Measurements from ENCODE around the gene PTPRM.

PTPRM gene

GRCh38 chr18:7980656-7981055 lies 413.5 kb downstream of the PTPRM start:
- no peak for DNase-seq
- H3K4me2 ChIP-seq (ENCODE audit: low read depth, low read length): no peak overlapping the region
- no peak overlapping the region for H3K27ac ChIP-seq (ENCODE audit: low read length)
- TF ChIP-seq EZH2 (optimal IDR thresholded peaks at IDR 0.05; ENCODE audit: low read depth, low read length): no peak
- no peak for TF ChIP-seq CTCF (IDR thresholded peaks at IDR 0.05; ENCODE audit: low read length)
- TF ChIP-seq EZH2phosphoT487 (IDR thresholded peaks at IDR 0.05; ENCODE audit: low read length): no peak
- H3K9me2 ChIP-seq (replicated peaks; ENCODE audit: insufficient read depth, low read length): no peaks in the 10 kb centered on the region
- no peaks in the 10 kb centered on the region for H3F3A ChIP-seq (ENCODE audit: insufficient read depth, low read length)
- no peak overlapping the region for H3K4me3 ChIP-seq (ENCODE audit: low read length)
- no peak overlapping the region for H3K9ac ChIP-seq (ENCODE audit: low read length)
- H3K9me3 ChIP-seq (replicated peaks; ENCODE audit: insufficient read depth, low read length): no peaks in the 10 kb centered on the region
- no peaks in the 10 kb centered on the region for H4K20me1 ChIP-seq (ENCODE audit: insufficient read depth, low read length)
- no peaks in the 10 kb centered on the region for H3K79me2 ChIP-seq (ENCODE audit: low read length)
- no peaks in the 10 kb centered on the region for H3K4me1 ChIP-seq (ENCODE audit: low read length)
- no peak overlapping the region for H2AFZ ChIP-seq (ENCODE audit: low read length)
- H3K27me3 ChIP-seq (replicated peaks; ENCODE audit: insufficient read depth, low read length): no peaks in the 10 kb centered on the region
- H3K36me3 ChIP-seq (replicated peaks; ENCODE audit: insufficient read depth, low read length): no peaks in the 10 kb centered on the region

- no peak overlapping the region for H3K9ac ChIP-seq (ENCODE audit: low read length)
- H3K4me3 ChIP-seq (ENCODE audit: low read length): no peak overlapping the region
- no peaks in the 10 kb centered on the region for H3K36me3 ChIP-seq (replicated peaks; ENCODE audit: insufficient read depth, low read length)
- no peaks in the 10 kb centered on the region for H3F3A ChIP-seq (ENCODE audit: insufficient read depth, low read length)
- H3K9me3 ChIP-seq (replicated peaks; ENCODE audit: insufficient read depth, low read length): no peaks in the 10 kb centered on the region
- H3K27ac ChIP-seq (ENCODE audit: low read length): no peak overlapping the region
- no peak overlapping the region for H2AFZ ChIP-seq (ENCODE audit: low read length)
- no peak for DNase-seq
- H3K9me2 ChIP-seq (replicated peaks; ENCODE audit: insufficient read depth, low read length): no peaks in the 10 kb centered on the region
- no peak overlapping the region for H3K4me2 ChIP-seq (ENCODE audit: low read depth, low read length)
- no peaks in the 10 kb centered on the region for H3K79me2 ChIP-seq (ENCODE audit: low read length)
- no peaks in the 10 kb centered on the region for H4K20me1 ChIP-seq (ENCODE audit: insufficient read depth, low read length)
- TF ChIP-seq EZH2 (optimal IDR thresholded peaks at IDR 0.05; ENCODE audit: low read depth, low read length) (no peak), CTCF (IDR thresholded peaks at IDR 0.05; ENCODE audit: low read length) (no peak), EZH2phosphoT487 (IDR thresholded peaks at IDR 0.05; ENCODE audit: low read length) (no peak)
- H3K27me3 ChIP-seq (replicated peaks; ENCODE audit: insufficient read depth, low read length): no peaks in the 10 kb centered on the region
- no peaks in the 10 kb centered on the region for H3K4me1 ChIP-seq (ENCODE audit: low read length)
These were observed 415.1 kb downstream of the PTPRM start for GRCh38 chr18:7982216-7982615.

- Histone ChIP-seq H3K4me2 (ENCODE audit: low read depth, low read length) (no peak overlapping the region), H3K4me1 (ENCODE audit: low read length) (no peaks in the 10 kb centered on the region), H3K9me2 (replicated peaks; ENCODE audit: insufficient read depth, low read length) (no peaks in the 10 kb centered on the region), H3K79me2 (ENCODE audit: low read length) (no peaks in the 10 kb centered on the region), H3K27ac (ENCODE audit: low read length) (no peak overlapping the region), H3F3A (ENCODE audit: insufficient read depth, low read length) (no peaks in the 10 kb centered on the region), H2AFZ (ENCODE audit: low read length) (no peak overlapping the region), H3K9me3 (replicated peaks; ENCODE audit: insufficient read depth, low read length) (no peaks in the 10 kb centered on the region), H3K4me3 (ENCODE audit: low read length) (no peak overlapping the region), H3K36me3 (replicated peaks; ENCODE audit: insufficient read depth, low read length) (no peaks in the 10 kb centered on the region), H3K9ac (ENCODE audit: low read length) (no peak overlapping the region), H3K27me3 (replicated peaks; ENCODE audit: insufficient read depth, low read length) (no peaks in the 10 kb centered on the region), H4K20me1 (ENCODE audit: insufficient read depth, low read length) (no peaks in the 10 kb centered on the region)
- DNase-seq: no peak
- TF ChIP-seq CTCF (IDR thresholded peaks at IDR 0.05; ENCODE audit: low read length) (no peak), EZH2 (optimal IDR thresholded peaks at IDR 0.05; ENCODE audit: low read depth, low read length) (no peak), EZH2phosphoT487 (IDR thresholded peaks at IDR 0.05; ENCODE audit: low read length) (no peak)
These were observed 420.3 kb downstream of the PTPRM start for GRCh38 chr18:7987284-7987976.
